ENCODE results near the gene CDKN1A.

- TF ChIP-seq, protein P1, sequence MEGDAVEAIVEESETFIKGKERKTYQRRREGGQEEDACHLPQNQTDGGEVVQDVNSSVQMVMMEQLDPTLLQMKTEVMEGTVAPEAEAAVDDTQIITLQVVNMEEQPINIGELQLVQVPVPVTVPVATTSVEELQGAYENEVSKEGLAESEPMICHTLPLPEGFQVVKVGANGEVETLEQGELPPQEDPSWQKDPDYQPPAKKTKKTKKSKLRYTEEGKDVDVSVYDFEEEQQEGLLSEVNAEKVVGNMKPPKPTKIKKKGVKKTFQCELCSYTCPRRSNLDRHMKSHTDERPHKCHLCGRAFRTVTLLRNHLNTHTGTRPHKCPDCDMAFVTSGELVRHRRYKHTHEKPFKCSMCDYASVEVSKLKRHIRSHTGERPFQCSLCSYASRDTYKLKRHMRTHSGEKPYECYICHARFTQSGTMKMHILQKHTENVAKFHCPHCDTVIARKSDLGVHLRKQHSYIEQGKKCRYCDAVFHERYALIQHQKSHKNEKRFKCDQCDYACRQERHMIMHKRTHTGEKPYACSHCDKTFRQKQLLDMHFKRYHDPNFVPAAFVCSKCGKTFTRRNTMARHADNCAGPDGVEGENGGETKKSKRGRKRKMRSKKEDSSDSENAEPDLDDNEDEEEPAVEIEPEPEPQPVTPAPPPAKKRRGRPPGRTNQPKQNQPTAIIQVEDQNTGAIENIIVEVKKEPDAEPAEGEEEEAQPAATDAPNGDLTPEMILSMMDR (IDR thresholded peaks at IDR 0.05) = no peak
- no peak for TF ChIP-seq POLR2A (IDR thresholded peaks at IDR 0.05)
Measured at GRCh38 chr6:36692220-36692619, 13.7 kb downstream of the CDKN1A start.

All from lower leg skin (tissue), 3 donors.